A172 (cell line): ENCODE data around the gene KRT8. TPM values are rescaled to one million over a fixed set of nuclear protein-coding genes. Genes with fewer than 3 reads are reported as not detected.

Source experiments
- DNase-seq: peaks from one replicate; pipeline ENCODE4 v3.0.0-alpha.2; 2015; ENCODE audit warnings: low spot score
- total RNA-seq: library from RNA; depleted of rRNA; stranded (reverse); fragments of >200 nt; shearing (Covaris generic); gene quantifications from 2 replicates; pipeline ENCODE4 v1.2.3, GENCODE V29; 2014; rRNA removed

Gene KRT8
- total RNA-seq, 1 experiment from 2014 or later: 287 TPM

DNA sequence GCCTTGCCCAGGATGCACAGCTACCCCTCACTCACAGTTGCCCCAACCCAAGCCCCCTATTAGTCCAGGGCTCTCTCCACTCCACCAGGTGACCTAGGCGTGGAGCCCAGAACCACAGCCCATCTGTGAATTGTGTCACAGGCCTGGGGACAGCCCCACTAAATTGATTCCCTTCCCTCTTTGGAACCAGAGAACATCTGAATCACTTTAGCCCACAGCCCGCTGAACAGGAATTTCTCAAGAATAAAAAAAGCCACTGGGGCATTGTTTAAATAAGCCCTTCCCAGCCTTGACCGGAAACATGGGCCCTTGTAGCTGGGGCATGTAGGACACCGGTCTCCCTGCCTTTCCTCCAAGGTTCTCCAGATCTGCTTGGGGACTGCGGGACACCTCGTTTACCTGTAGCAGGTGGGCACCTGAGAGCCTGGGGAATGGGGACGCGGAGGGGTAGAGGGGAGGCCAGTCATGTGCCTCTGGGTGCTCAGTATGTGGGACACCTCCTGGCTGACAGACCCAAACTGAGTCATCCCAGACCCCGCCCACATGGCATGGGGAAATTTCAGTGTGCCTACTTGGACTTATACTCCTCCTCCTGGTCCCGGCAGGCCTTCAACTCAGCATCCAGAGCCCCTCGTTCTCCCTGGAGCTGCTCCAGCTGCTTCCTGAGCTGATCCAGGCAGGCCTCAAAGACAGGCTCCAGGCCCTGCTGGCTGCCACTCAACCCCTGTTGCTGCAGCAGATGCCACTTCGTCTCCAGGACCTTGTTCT is 57.4 kb downstream of the KRT8 start:
- peak; percentile 68 for DNase-seq

Other genes starting within 250 kb of the KRT8 start
- not detected in 2 replicates for gene KRT1, start 224.7 kb downstream of the KRT8 start, total RNA-seq
- gene KRT77, start 201.6 kb downstream of the KRT8 start, total RNA-seq: not detected in 2 replicates
- gene KRT76, start 127.7 kb downstream of the KRT8 start, total RNA-seq: not detected in 2 replicates
- not detected in 2 replicates for gene KRT3, start 109.0 kb downstream of the KRT8 start, total RNA-seq
- gene KRT4, start 91.0 kb downstream of the KRT8 start, total RNA-seq: 0.07 TPM in 1 of 2 replicates, not detected in the other
- gene KRT79, start 70.8 kb downstream of the KRT8 start, total RNA-seq: 0.26 and 0.33 TPM in 2 replicates
- not detected in 2 replicates for gene KRT78, start 56.1 kb downstream of the KRT8 start, total RNA-seq
- 1,324 and 2,186 TPM in 2 replicates for gene KRT18, start 44.0 kb upstream of the KRT8 start, total RNA-seq
- gene EIF4B, start 101.4 kb upstream of the KRT8 start, total RNA-seq: 290 and 314 TPM in 2 replicates
- 18.9 and 24.5 TPM in 2 replicates for gene TNS2, start 145.0 kb upstream of the KRT8 start, total RNA-seq
- 15.2 and 19.6 TPM in 2 replicates for gene SPRYD3, start 174.3 kb upstream of the KRT8 start, total RNA-seq
- gene IGFBP6, start 192.6 kb upstream of the KRT8 start, total RNA-seq: 104 and 147 TPM in 2 replicates
- 0.17 TPM in 1 of 2 replicates, not detected in the other for gene SOAT2, start 198.4 kb upstream of the KRT8 start, total RNA-seq